Central memory CD8-positive, alpha-beta T cell (primary cell): ENCODE measurements around the gene CTNNA1.

Experiments
- ATAC-seq: fragments of 150-1000 bp; cut with Tn5 transposase; replicated peaks from 2 replicates; pipeline ENCODE4 v1.10.0; 2022; ENCODE audit warnings: mild to moderate bottlenecking, moderate FRiP score, moderate number of reproducible peaks; ENCODE audit not compliant: poor library complexity, severe bottlenecking; ENCODE audit errors: extremely low read depth
- DNase-seq, 2 donors: peaks; one replicate each; pipeline ENCODE4 v3.0.0; 2021; ENCODE audit warnings: low spot score in 2 of 2
- H3K27ac Mint-ChIP-seq: one replicate; pipeline ENCODE4 v1.8.0; 2022; ENCODE audit warnings: low read depth, mild to moderate bottlenecking, moderate library complexity, mixed read lengths
- H3K27me3 Mint-ChIP-seq: one replicate; pipeline ENCODE4 v1.8.0; 2022; ENCODE audit warnings: mixed read lengths
- H3K36me3 Mint-ChIP-seq: one replicate; pipeline ENCODE4 v1.8.0; 2022; ENCODE audit warnings: mild to moderate bottlenecking, moderate library complexity, mixed read lengths; ENCODE audit not compliant: insufficient read depth
- H3K4me1 Mint-ChIP-seq: one replicate; pipeline ENCODE4 v1.8.0; 2022; ENCODE audit warnings: mixed read lengths
- H3K4me3 Mint-ChIP-seq: one replicate; pipeline ENCODE4 v1.8.0; 2022; ENCODE audit warnings: mild to moderate bottlenecking, moderate library complexity, mixed read lengths
- H3K9me3 Mint-ChIP-seq: one replicate; pipeline ENCODE4 v1.8.0; 2022; ENCODE audit warnings: mixed read lengths

The CTNNA1 gene

DNA sequence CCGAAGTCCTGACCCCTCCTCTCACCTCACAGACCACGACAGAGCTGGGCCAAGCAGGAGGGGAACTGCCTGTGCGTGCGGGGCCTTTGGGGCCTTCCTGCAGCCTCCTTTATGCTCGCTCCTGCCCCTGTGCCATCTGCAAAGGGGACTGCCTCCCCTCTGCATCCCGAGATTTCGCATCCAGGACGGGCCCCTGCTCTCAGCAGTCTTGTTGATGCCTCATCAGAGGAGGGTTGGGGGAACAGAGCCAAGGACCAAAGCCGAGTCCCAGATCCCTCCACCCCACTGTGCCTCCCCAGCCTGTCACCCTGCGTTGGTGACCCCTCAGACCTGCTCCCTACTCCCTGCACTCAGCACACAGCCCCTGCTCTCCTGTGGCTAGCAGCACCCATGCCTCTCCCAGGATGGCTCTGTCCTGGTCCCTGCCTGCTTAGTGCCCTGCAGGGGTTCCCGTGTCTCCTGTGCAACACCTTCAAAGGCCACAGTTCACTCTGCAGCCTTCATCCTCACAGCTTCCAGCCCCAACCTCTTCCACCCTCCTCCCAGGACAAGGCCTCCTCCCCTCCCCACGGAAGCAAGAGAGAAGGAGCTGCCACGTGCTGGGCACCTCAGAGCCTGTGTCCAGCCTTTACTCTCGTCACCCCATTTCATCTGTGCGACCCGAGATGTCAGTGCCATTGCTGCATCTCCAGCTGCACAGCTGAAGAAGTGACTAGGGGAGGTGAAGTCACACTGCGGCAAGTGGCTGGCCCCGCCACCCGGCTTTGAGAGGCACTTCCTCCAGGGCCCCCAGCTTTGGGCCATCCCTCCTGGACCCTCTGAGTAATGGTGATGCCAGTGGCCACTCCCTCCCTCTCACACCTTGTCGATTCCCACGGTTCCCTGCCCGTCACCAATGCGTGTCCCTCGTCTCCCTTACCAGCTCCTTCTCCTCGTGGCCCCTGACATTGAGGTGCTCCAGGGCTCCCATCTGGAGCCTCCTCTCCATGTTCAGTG, 184.5 kb downstream of the CTNNA1 start:
- DNase-seq (no peak), ATAC-seq (no peak)
- Mint-ChIP-seq H3K9me3 (no peaks in the 10 kb centered on the region), H3K36me3 (peaks cover 8% of the 10 kb centered on the region), H3K4me1 (no peaks in the 10 kb centered on the region), H3K4me3 (no peak overlapping the region), H3K27ac (no peak overlapping the region), H3K27me3 (no peaks in the 10 kb centered on the region)

DNA sequence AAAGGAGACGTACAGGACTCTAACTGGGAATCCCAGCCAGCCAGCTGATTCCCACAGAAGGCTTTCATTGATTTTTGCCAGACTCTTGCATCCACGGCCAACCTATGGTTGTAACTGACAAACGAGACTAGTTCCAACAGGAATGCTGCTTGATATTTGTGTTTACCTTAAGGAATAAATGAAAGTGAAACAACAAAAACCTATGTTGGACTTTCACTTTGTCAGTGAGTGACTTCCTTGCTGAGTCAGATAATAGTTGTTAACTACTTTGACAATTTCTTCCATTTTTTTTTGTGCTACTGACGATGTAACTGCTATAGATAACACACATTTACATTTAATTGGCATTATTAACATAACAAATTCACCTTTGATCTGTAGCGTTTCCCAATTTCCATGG, 185.3 kb downstream of the CTNNA1 start:
- Mint-ChIP-seq H3K27ac (no peak overlapping the region), H3K27me3 (no peaks in the 10 kb centered on the region), H3K4me1 (no peaks in the 10 kb centered on the region), H3K4me3 (no peak overlapping the region), H3K9me3 (no peaks in the 10 kb centered on the region), H3K36me3 (peaks cover 5% of the 10 kb centered on the region)
- ATAC-seq, result no peak
- DNase-seq, result no peak

DNA sequence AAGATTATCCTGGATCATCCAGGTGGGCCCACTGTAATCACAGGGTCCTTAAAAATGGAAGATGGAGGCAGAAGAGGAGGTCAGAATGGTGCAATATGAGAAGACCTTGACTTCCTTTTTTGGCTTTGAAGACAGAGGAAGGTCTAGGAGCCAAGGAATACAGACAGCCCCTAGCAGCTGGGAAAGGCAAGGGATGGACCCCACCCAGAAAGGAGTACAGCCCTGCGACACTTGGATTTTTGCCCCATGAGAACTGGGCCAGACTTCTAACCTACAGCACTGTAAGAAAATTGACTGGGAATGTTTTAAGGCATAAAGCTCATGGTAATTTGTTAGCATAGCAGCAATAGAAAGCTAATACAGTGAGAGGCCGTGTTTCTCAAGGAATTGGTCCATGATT, 188.8 kb downstream of the CTNNA1 start:
- no peaks in the 10 kb centered on the region for H3K36me3 Mint-ChIP-seq
- DNase-seq (no peak), ATAC-seq (no peak)
- H3K4me1 Mint-ChIP-seq, result no peaks in the 10 kb centered on the region
- no peak overlapping the region for H3K4me3 Mint-ChIP-seq
- no peaks in the 10 kb centered on the region for H3K27me3 Mint-ChIP-seq
- H3K9me3 Mint-ChIP-seq, result no peaks in the 10 kb centered on the region
- H3K27ac Mint-ChIP-seq, result no peak overlapping the region

DNA sequence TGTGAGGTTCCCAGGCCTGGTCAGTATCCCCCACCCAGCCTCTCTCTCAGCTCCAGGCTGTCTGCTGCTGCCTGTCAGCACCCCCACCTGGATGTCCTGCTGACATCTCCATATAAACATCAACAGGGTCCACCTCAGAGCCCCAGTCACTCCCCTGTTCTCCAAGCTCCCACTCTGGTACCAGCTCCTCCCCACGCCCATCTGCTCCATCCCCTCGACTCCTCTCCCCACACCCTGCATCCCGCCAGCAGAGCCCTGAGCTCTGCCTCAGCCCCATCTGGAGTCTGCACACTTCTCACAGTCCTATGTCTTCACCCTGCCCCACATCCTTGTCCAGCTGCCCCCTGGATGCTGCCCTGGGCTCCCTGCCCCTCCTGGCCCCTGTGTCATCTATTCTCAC, 189.6 kb downstream of the CTNNA1 start:
- no peaks in the 10 kb centered on the region for H3K27me3 Mint-ChIP-seq
- no peak overlapping the region for H3K4me3 Mint-ChIP-seq
- no peaks in the 10 kb centered on the region for H3K9me3 Mint-ChIP-seq
- ATAC-seq, result no peak
- DNase-seq, result no peak
- H3K27ac Mint-ChIP-seq, result no peak overlapping the region
- no peaks in the 10 kb centered on the region for H3K4me1 Mint-ChIP-seq
- H3K36me3 Mint-ChIP-seq, result no peaks in the 10 kb centered on the region

DNA sequence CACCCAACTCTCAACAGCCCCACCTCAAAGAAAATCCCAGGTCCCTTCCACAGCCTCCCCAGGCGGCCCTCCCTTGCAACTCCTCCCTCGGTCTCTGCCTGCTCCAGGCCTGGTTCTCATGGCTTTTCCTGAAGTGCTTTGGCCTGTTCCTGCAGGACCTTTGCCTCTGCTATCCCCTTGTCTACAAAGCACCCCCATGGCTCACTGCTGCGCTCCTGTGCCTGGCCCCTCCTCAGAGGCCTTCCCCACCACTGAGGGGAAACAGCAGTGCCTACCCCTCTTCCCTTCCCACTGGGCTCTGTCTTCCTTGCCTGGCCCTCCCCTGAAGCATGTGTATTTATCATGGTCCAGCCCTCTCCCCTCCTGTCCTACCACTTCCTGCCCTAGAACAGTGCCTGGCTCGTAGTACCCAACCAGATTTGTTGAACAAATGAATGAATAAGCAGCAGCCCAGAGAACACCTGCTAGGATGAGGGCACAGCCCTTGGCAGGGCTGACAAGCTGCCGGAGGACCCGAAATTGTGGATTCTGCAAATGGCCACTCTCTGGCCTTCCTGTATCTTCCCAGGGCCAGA, 190.5 kb downstream of the CTNNA1 start:
- Mint-ChIP-seq H3K4me1 (no peaks in the 10 kb centered on the region), H3K9me3 (no peaks in the 10 kb centered on the region), H3K27ac (no peak overlapping the region), H3K4me3 (no peak overlapping the region), H3K36me3 (peaks cover 3% of the 10 kb centered on the region), H3K27me3 (no peaks in the 10 kb centered on the region)
- no peak for DNase-seq
- no peak for ATAC-seq

DNA sequence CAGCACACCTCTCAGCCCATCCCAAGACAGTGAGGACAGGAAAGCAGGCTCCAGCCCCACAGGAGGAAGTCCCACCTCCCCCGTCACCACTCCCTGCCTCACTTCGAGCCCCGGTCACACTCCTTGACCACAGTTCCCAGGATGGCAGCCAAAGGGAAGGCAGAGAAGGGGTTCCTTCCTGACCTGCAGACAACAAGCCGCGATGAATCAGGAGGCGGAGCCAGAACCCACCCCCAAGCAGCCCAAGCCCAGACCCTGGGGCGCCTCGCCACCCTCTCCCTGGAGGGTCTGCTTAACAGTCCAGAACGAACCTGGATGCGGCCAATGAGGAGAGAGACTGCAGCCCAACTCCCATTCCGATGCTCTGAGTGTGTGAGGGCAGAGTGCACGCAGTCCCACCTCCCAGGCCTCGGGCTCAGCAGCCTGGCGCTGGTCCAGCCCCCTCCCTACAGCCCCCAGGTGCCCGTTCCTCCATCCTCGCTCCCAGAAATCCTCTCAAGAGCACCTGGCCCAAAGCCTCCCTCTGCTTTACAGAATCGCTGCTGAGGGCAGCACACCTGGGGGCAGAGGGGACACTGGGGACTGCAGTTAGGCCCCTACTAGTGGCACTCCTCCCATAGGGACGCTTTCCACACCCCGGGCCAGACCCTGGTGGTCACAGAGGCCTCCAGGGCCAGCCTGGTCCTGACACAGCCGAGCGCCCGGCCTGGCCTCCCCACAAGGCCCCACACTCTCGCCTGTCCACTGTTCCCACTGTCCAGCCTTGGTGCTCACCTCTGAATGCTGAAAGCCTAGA, 191.5 kb downstream of the CTNNA1 start:
- no peaks in the 10 kb centered on the region for H3K27me3 Mint-ChIP-seq
- H3K36me3 Mint-ChIP-seq, result peaks cover 3% of the 10 kb centered on the region
- ATAC-seq (no peak), DNase-seq (no peak)
- H3K27ac Mint-ChIP-seq, result peak overlapping the region; percentile 45
- no peak overlapping the region for H3K4me3 Mint-ChIP-seq
- no peaks in the 10 kb centered on the region for H3K9me3 Mint-ChIP-seq
- H3K4me1 Mint-ChIP-seq, result no peaks in the 10 kb centered on the region

DNA sequence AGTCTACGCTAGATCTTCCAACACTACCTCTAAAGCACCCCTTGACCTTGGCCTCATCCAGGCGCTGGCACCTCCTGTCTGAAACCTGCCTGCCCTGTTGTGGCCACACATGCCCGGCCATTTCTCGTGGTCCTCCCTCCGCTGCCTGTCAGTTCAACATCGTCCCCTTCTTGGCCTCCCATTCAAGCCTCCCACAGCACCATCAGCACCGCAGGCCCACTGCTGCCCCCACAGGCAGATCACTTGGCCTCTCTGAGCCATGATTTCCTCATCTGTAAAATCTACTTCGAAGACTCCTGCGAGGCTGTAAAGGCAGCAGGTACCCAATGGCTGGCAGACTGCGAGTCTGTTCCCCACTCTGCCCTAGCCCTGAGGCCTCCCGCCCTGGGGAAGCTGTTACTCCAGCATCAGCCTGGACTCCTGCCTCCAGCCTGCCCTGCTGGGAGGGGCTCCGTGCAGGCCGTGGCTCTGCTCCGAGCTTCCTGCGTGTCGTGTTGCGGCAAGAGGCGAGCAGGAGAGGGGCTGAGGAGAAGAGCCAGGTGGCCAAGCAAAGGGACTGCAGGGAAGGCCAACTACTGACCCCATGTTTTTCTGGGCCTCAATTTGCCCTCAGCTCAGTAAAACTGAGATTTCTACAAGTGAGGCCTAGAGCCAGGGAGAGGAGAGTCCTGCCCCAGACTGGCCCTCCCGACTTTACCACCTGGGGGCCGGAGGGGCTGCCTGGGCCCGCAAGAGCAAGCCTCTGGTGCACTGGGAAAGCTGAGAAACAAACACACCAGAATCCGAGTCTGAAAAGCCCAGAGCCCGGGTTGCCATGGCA, 192.4 kb downstream of the CTNNA1 start:
- no peak for ATAC-seq
- no peak overlapping the region for H3K4me3 Mint-ChIP-seq
- H3K27ac Mint-ChIP-seq, result peak overlapping the region; percentile 45

DNA sequence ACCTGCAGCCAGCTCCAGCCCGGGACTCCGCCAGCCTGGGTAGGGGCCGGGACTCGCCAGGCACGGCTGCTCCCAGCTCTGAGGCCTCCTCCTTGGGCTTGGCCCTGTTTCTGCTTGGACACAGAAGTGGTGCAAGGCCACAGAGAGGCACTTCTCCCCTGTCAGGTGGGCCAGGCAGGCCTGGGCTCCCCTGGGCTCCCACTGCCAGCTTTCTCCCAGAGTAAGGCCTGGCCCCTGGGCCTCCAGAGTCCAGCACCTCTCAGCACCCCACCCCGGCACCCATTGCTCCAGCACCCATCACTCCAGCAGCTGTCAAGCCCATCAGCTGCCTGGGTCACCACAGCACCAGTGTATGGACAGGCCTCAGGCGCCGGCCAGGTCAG, 193.0 kb downstream of the CTNNA1 start:
- Mint-ChIP-seq H3K4me3 (no peak overlapping the region), H3K27ac (no peak overlapping the region), H3K4me1 (no peaks in the 10 kb centered on the region), H3K36me3 (peaks cover 3% of the 10 kb centered on the region), H3K9me3 (no peaks in the 10 kb centered on the region), H3K27me3 (no peaks in the 10 kb centered on the region)
- DNase-seq, result no peak
- no peak for ATAC-seq

More for the DNA sequence above, 192.4 kb downstream of the CTNNA1 start:
- no peaks in the 10 kb centered on the region for H3K9me3 Mint-ChIP-seq
- no peaks in the 10 kb centered on the region for H3K4me1 Mint-ChIP-seq
- DNase-seq, result no peak
- H3K27me3 Mint-ChIP-seq, result no peaks in the 10 kb centered on the region
- H3K36me3 Mint-ChIP-seq, result peaks cover 3% of the 10 kb centered on the region

DNA sequence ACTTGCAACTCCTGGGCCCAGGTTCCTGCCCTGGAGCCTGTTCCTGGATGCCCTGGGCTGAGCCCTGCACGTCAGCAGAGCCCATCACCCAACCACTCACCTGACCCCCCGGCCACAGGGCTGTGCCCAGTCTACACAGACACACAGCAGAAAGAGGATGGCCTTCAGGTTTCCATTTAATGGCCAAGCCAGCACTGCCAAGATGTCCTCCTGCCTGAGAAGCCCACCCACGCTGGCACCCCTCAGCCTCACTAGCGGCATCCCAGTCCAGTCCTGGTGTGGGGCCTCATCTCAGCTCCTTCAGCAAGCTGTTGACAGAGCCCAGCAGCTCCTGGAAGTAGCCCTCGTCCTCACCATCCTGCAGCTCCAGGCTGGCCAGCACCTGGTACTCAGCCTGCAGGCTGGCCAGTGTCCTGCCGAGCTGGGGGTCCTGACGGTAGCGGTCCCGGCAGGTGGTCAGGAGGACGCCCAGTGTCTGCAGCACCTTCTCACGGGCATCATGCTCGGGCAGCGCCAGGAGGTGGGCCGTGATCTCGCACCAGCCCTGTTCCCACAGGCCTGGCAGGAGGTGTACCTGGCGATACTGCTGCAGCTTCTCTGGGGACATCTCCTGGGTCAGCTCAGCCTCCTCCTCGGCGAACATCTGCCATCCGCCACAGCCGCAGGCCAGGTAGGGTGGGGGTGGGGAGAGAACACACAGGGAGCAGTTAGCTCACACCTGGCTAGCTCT, 193.8 kb downstream of the CTNNA1 start:
- H3K4me1 Mint-ChIP-seq, result no peaks in the 10 kb centered on the region
- H3K4me3 Mint-ChIP-seq, result no peak overlapping the region
- peaks cover 3% of the 10 kb centered on the region for H3K36me3 Mint-ChIP-seq
- no peak overlapping the region for H3K27ac Mint-ChIP-seq
- no peaks in the 10 kb centered on the region for H3K27me3 Mint-ChIP-seq
- DNase-seq, result no peak
- no peak for ATAC-seq
- H3K9me3 Mint-ChIP-seq, result no peaks in the 10 kb centered on the region

DNA sequence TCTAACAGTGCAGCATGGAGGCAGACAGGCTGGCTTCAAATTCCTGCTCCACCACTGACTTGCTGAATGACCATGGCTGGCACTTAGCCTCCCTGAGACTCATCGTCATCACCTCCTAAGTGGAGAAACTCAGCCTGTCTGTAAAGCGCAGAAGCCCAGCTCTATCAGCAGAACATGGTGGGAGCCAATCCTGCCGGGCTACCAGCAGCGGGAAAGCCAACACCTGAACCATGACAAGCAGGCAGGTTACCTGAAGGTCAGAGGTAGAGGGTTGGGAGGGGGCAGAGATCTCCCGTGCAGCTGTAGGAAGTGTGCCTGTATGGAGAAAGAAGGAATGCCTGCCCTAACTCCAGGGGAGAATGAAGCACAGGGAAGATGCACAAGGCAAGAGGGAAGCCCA, 194.6 kb downstream of the CTNNA1 start:
- DNase-seq (no peak), ATAC-seq (no peak)
- Mint-ChIP-seq H3K9me3 (no peaks in the 10 kb centered on the region), H3K4me3 (no peak overlapping the region), H3K27me3 (no peaks in the 10 kb centered on the region), H3K27ac (peak overlapping the region; percentile 39), H3K4me1 (peaks cover 6% of the 10 kb centered on the region), H3K36me3 (peaks cover 3% of the 10 kb centered on the region)

DNA sequence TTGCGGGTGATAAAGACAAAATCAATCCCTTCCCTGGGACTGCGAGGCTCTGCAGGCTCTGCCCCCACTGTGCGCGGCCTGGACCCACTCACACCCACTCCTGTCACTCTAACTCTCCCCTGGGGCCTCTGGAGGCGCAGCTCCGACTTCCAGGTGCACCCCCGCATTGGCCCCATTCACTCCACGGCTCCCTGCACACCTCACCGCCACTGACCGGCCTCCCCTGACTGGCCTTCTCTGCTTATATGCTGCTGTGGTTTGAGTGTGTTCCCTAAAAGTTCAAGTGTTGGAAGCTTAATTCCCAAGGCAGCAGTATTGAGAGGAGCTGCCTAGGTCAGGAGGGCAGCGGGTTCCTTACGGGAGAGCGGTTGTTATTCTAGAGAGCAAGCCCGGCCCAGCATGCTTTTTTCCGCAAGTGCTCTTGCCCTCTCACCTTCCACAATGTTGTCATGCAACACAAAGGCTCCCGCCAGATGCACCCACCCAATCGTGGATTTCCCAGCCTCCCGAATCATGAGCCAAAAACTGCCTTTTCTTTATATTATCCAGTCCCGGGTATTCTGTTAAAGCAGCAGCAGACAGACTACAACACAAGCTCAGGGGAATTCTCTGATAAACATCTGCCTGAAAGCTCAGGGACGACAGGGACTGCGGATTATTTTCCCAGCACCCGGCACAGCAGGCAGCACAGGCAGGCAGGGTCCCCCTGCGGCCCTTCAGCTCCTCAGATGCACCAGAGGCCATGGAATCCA, 195.4 kb downstream of the CTNNA1 start:
- no peaks in the 10 kb centered on the region for H3K27me3 Mint-ChIP-seq
- no peak for ATAC-seq
- H3K36me3 Mint-ChIP-seq, result peaks cover 3% of the 10 kb centered on the region
- H3K4me1 Mint-ChIP-seq, result peaks cover 15% of the 10 kb centered on the region
- DNase-seq, result no peak
- no peaks in the 10 kb centered on the region for H3K9me3 Mint-ChIP-seq
- H3K4me3 Mint-ChIP-seq, result no peak overlapping the region
- H3K27ac Mint-ChIP-seq, result peak overlapping the region; percentile 39
